Measurements from ENCODE around the gene ASB6. TPM values are rescaled to one million over a fixed set of nuclear protein-coding genes. Genes with fewer than 3 reads are reported as not detected.

The ASB6 gene
- polyA plus RNA-seq, 1 of the 3 experiments (the other 2 are of a cell fraction) = 35.9 TPM

DNA sequence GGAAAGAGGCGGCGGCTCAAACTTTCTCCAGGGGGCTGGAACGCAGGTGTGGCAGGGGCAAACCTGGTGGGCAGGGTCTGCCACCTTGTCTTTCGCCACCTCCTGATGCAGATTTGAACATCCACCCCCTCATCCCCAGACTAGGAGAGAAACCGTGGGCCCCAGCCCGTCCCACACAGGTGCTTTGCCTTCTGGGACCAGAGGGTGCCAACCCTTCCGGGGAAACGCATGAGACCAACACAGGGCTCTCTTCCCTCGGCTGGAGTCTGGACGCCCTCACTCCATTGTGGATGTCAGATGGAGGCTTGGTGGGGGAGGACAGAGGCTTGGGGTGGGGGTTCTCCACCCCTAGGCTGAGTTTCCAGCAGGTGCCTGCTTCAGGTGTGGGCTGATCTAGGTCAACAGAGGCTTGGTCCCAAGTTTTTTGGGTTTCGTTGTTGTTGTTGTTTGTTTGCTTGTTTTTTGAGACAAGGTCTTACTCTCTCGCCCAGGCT is 30.6 kb downstream of the ASB6 start:
- H3K4me1 ChIP-seq (ENCODE audit: control insufficient read depth in 1 of 2, insufficient read depth in 2 of 2, low read depth in 1 of 2, low read length in 1 of 2) = peaks cover 4 to 25% of the 10 kb centered on the region in 2 experiments; a peak in 2 of 4 replicates
- H3K9ac ChIP-seq = peak overlapping the region; percentile 82; the same call in 1 of the 2 replicates
- DNase-seq = no peak
- peak overlapping the region; percentile 99 for H3K4me2 ChIP-seq
- H3K27ac ChIP-seq (ENCODE audit: low read depth in 2 of 2, low read length in 1 of 2) = no peak overlapping the region
- no peaks in the 10 kb centered on the region for H3K36me3 ChIP-seq (replicated peaks in 1 of 2; ENCODE audit: control insufficient read depth in 1 of 2, insufficient read depth in 2 of 2, low read length in 1 of 2)
- ChIA-PET POLR2A (interaction anchor here (1.0 to 1.5 kb wide), 3 partner anchors 13 to 437 kb away, joined by 3 read pairs; no protein-coding TSS in a partner anchor), CTCF (interaction anchor here (0.6 to 15.6 kb wide), 62 partner anchors 11 to 486 kb away, joined by 3 to 235 read pairs (median 4); partner anchors contain the start of genes C9orf50 and IER5L)
- no peaks in the 10 kb centered on the region for H3K9me3 ChIP-seq
- H3K27me3 ChIP-seq (ENCODE audit: insufficient read depth) = no peaks in the 10 kb centered on the region
- H3K79me2 ChIP-seq (ENCODE audit: insufficient read depth) = no peaks in the 10 kb centered on the region
- peak overlapping the region; percentile 60 to 77; a peak in 3 of 4 replicates for H3K4me3 ChIP-seq (ENCODE audit: low read depth in 2 of 2, low read length in 1 of 2)
- H3K9me2 ChIP-seq = no peaks in the 10 kb centered on the region
- peaks cover 6% of the 10 kb centered on the region for H3F3A ChIP-seq (replicated peaks; ENCODE audit: insufficient read depth)
- WGBS (ENCODE audit: low lambda C conversion rate) = 32% methylated on average over 11 of the region's 12 CpGs
- H4K20me1 ChIP-seq (ENCODE audit: insufficient read depth) = no peaks in the 10 kb centered on the region
- TF ChIP-seq MEF2A (IDR thresholded peaks at IDR 0.05; ENCODE audit: borderline replicate concordance, low read depth) = no peak
- TF ChIP-seq MXI1 (IDR thresholded peaks at IDR 0.05; ENCODE audit: low read depth, low read length) = no peak
- no peak for TF ChIP-seq NRF1 (IDR thresholded peaks at IDR 0.05; ENCODE audit: low read depth, low read length)
- TF ChIP-seq YY1 (IDR thresholded peaks at IDR 0.05; ENCODE audit: low read depth) = no peak
- TF ChIP-seq GATA2 (CRISPR knock-in tag; IDR thresholded peaks at IDR 0.05) = no peak
- no peak for TF ChIP-seq RCOR1 (IDR thresholded peaks at IDR 0.05; ENCODE audit: low read length)
- H2AFZ ChIP-seq (ENCODE audit: low read depth) = peak overlapping the region; percentile 96

DNA sequence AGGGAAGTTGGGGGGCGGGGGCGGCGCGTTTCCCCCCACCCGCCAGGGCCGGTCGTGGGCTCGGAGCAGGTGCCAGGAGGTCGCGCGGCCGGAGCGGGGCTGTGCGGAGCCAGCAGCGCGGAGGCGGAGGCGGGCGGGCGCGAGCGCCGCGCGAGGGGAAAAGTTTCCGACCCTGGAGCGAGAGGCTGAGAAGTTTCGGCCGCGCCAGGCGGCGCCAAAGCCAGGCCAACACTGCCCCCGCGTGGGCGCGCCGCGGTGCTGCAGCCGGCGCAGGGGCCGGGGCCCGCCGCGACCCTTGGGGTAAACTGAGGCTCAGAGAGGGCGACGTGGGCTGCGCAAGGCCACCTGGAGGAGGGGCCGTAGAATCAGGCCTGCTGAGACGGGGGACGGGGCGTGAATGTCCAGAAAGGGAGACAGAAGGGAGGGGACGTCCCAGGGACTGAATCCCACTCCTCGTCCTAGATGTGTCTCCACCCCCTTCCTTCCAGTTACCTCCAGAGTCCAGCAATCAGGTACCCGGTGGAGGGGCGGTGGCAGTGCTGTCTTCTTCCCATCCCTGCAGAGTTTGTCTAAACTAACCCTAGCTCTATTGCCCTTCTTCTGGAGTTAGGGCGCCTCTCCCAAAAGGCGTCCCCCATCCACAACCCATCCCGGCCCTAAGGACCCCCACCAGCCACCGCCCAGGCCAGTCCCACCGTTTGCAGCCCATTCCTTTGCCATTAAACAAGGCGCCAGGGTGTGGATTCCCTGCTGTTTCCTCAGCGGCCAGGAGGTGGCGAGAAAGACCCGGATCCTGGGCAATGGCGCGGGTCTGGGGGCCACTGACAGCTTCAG is 31.3 kb downstream of the ASB6 start:
- CTCF ChIA-PET = interaction anchor here (0.6 to 15.6 kb wide), 62 partner anchors 11 to 485 kb away, joined by 3 to 235 read pairs (median 4); partner anchors contain the start of genes C9orf50 and IER5L
- peak overlapping the region; percentile 96 for H2AFZ ChIP-seq (ENCODE audit: low read depth)
- H4K20me1 ChIP-seq (ENCODE audit: insufficient read depth) = no peaks in the 10 kb centered on the region
- no peaks in the 10 kb centered on the region for H3K79me2 ChIP-seq (ENCODE audit: insufficient read depth)
- no peaks in the 10 kb centered on the region for H3K9me2 ChIP-seq
- no peaks in the 10 kb centered on the region for H3K27me3 ChIP-seq (ENCODE audit: insufficient read depth)
- peak overlapping the region; percentile 58 to 60; a peak in 3 of 4 replicates for H3K27ac ChIP-seq (ENCODE audit: low read depth in 2 of 2, low read length in 1 of 2)
- peak overlapping the region; percentile 99 for H3K4me2 ChIP-seq
- H3K36me3 ChIP-seq (replicated peaks in 1 of 2; ENCODE audit: control insufficient read depth in 1 of 2, insufficient read depth in 2 of 2, low read length in 1 of 2) = no peaks in the 10 kb centered on the region
- POLR2A ChIA-PET = interaction anchor here (0.6 to 1.5 kb wide), 4 partner anchors 14 to 437 kb away, joined by 3 read pairs; no protein-coding TSS in a partner anchor
- H3K9ac ChIP-seq = peak overlapping the region; percentile 82
- H3K4me3 ChIP-seq (ENCODE audit: low read depth in 2 of 2, low read length in 1 of 2) = peak overlapping the region; percentile 60 to 77
- TF ChIP-seq MXI1 (IDR thresholded peaks at IDR 0.05; ENCODE audit: low read depth, low read length) (no peak), TAF1 (IDR thresholded peaks at IDR 0.05; ENCODE audit: borderline replicate concordance, low read depth, low read length) (peak; percentile 63), RXRA (IDR thresholded peaks at IDR 0.05; ENCODE audit: borderline replicate concordance, low read depth) (no peak), EP300 (IDR thresholded peaks at IDR 0.05; ENCODE audit: borderline replicate concordance in 1 of 2, low read depth in 1 of 2, low read length in 1 of 2) (no peak), ELF1 (IDR thresholded peaks at IDR 0.05) (no peak), TEAD4 (IDR thresholded peaks at IDR 0.05; ENCODE audit: borderline replicate concordance, insufficient read depth) (no peak), RCOR1 (IDR thresholded peaks at IDR 0.05; ENCODE audit: low read length) (peak; percentile 69; the same call in 1 of the 2 replicates), RAD21 (IDR thresholded peaks at IDR 0.05; ENCODE audit: low read length) (peak; percentile 90), CHD2 (IDR thresholded peaks at IDR 0.05; ENCODE audit: low read length, partially characterized antibody) (no peak), TCF12 (IDR thresholded peaks at IDR 0.05) (no peak), YY1 (IDR thresholded peaks at IDR 0.05; ENCODE audit: low read depth) (peak; percentile 78), NRF1 (IDR thresholded peaks at IDR 0.05; ENCODE audit: low read depth, low read length) (peak; percentile 41), SMC3 (IDR thresholded peaks at IDR 0.05; ENCODE audit: low read depth, low read length) (peak; percentile 96), POLR2AphosphoS5 (IDR thresholded peaks at IDR 0.05; ENCODE audit: low read depth, low read length) (0 out of 2 replicates have a peak, but pooled peaks have one; percentile 8), RFX5 (IDR thresholded peaks at IDR 0.05; ENCODE audit: low read length) (no peak)
- TF ChIP-seq, protein P1, sequence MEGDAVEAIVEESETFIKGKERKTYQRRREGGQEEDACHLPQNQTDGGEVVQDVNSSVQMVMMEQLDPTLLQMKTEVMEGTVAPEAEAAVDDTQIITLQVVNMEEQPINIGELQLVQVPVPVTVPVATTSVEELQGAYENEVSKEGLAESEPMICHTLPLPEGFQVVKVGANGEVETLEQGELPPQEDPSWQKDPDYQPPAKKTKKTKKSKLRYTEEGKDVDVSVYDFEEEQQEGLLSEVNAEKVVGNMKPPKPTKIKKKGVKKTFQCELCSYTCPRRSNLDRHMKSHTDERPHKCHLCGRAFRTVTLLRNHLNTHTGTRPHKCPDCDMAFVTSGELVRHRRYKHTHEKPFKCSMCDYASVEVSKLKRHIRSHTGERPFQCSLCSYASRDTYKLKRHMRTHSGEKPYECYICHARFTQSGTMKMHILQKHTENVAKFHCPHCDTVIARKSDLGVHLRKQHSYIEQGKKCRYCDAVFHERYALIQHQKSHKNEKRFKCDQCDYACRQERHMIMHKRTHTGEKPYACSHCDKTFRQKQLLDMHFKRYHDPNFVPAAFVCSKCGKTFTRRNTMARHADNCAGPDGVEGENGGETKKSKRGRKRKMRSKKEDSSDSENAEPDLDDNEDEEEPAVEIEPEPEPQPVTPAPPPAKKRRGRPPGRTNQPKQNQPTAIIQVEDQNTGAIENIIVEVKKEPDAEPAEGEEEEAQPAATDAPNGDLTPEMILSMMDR (IDR thresholded peaks at IDR 0.05) = peak; percentile 87
- WGBS (ENCODE audit: low lambda C conversion rate) = 1% methylated on average over 37 of the region's 66 CpGs
- peak; percentile 91 for DNase-seq
- H3K4me1 ChIP-seq (ENCODE audit: control insufficient read depth in 1 of 2, insufficient read depth in 2 of 2, low read depth in 1 of 2, low read length in 1 of 2) = peaks cover 4 to 25% of the 10 kb centered on the region in 2 experiments; a peak in 2 of 4 replicates
- H3K9me3 ChIP-seq = no peaks in the 10 kb centered on the region
- H3F3A ChIP-seq (replicated peaks; ENCODE audit: insufficient read depth) = peaks cover 6% of the 10 kb centered on the region
